HS-27A (cell line): ENCODE measurements around the gene PKHD1.

Experiments used
- DNase-seq: peaks from one replicate; pipeline ENCODE4 v3.0.0-alpha.2; 2012; ENCODE audit warnings: low read depth, missing footprints

The PKHD1 gene

DNA sequence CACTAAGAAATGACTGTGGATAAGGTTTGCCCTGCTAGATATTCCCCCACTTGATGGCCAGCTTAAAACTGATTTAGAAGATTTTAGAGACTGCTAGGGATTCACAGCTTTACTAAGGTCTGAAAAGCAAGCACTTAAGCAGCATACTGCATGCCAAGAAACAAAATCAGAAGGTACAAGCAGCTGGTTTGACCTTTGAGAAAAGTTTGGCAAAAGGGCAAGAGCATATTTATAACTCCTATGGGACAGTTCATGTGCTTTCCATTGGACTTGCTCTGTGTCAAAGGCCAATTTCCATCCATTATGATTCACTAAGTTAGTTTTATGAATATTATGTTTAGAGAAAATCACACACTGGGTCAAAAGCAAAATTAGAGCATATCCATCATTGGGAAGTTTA lies 402.8 kb downstream of the PKHD1 start:
- DNase-seq, result no peak

DNA sequence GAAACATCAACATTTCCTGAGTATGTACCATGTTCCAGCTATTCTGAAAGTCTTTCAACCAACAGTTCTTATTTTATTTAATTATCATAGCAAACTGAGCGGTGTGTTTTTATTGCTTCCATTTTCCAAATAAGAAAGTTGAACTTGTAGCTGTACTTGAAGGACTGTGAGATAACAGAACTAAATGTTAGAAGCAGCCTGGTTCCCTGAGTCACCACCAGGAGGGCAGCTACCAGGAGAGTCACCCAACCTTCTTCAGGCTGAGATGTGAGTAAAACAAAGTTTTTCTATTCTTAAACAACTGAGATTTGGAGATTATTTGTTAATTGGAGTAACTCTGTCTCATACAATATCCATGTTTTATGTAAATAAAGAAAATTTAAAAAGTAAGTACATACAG lies 403.4 kb downstream of the PKHD1 start:
- DNase-seq, result no peak

DNA sequence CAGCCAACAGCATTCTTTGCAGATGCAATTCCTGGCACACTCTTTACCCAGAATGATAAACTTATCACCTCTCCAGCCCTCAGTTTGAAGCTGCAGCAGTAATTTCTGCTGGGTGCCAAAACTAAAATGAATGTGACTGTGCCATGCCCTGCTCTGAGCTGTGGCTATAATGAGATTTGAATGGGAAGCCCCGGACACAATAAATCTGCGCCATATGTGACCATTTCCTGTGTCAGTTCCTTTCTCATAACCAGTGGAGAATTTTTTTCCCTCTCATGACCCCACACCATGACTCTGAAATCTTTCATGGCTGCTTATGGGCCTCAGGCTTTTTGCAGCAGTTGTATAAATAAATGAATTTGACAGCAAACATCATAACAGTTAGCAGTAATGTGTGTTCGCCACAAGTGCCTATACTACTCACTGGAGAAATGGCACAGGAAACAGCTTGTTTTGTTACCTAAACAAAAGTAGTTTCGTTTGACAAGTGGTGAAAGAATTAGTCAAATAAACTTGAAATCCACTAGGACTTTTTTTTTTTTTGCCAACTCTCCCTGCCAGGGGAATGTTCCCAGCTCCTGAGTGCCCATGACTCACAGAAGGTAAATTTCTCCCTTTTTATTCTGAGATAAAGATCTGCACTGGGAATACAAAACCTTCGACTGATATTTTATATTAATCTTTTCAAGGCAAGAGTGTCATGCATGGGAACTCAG lies 408.4 kb downstream of the PKHD1 start:
- DNase-seq, result no peak

DNA sequence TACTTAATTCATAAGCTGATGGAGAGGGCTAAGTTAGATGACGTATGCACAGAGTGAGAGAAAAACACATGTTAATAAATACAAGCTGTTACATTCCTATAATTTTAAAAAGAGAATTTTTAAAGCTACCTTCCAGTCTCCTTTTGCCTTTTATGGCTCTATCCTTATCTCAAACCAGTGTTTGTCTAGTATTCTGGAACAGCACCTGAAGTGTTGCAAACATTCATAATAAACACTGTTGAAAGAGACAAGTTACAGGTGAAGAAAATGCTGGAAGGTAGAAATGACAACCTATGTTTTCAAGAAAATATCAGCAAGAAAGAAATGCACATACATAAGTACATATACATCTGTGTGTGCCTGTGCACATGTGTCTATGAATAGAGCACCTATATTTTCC lies 409.1 kb downstream of the PKHD1 start:
- no peak for DNase-seq

DNA sequence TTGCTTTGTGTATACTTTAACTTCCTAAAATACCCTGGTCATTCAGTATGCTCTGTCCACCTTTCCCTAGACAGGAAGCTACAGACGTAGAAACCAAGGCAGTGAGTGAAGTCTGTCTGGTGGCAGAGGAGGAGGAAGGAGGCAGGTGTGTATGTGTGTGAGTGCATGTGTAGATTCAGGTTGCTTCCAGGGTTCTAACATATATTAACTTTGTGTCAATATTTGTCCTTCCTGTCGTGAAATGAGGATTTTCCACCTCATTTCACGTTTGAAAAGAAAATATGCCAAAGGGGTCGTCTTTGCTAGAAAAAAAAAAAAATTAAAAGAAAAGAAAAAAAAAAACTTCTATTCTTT lies 411.5 kb downstream of the PKHD1 start:
- no peak for DNase-seq

DNA sequence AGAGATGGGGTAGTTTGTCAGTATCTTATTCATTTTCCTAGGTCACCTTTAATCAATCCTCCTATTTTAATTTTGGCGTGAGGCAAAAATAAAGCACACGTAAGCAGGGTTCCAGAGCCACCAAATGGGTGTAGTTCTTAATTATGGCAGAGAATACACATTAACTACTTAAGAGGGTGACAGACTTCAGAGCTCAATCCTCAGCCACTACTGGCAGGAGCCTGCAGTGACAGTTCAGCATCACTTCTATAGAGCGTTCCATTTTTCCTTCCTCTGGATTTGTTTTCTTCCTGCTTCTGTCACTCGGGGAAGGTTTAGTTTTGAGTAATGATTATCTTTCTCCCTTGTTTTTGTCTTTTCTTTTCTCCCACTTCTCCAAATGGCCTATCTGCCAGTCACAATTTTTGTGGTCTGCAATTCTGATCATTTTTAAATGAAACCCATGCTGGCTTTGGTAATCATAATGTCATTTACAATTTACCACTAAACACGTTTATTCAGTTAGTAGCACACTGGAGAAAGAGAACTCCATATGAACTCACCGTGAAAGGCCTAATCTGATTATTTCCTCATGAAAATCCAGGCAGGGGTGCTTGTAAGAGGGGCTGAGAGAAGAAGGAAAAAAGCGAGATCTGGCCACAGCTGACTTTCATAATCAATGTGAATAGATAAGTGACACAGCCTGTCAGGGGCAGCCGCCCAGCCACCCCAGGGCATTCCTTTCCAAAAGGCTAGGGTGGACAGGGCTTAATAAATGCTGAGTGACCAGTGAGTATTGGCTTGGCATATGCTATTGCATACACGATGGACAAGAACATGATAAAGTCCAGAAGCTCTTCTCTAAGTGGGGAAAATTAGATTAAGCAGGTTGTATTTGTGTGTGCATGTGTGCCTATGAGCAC lies 412.1 kb downstream of the PKHD1 start:
- no peak for DNase-seq

DNA sequence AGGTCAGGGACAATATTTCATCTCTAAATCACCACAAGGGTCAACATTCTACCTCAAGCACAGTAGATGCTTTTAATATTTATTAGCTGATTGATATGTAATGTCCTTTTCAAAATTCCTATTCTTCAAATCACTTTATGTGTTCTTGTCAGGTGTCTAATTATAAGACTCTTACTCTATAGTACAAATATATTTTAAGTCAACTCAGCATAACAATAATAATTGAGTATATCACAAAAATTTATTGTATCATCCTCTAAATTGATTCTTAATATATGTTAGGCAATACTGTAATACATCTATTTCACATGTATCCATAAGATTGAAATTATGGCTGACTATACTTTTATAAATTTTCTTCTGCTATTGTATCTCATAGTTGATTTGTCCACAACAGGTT lies 423.9 kb downstream of the PKHD1 start:
- no peak for DNase-seq

DNA sequence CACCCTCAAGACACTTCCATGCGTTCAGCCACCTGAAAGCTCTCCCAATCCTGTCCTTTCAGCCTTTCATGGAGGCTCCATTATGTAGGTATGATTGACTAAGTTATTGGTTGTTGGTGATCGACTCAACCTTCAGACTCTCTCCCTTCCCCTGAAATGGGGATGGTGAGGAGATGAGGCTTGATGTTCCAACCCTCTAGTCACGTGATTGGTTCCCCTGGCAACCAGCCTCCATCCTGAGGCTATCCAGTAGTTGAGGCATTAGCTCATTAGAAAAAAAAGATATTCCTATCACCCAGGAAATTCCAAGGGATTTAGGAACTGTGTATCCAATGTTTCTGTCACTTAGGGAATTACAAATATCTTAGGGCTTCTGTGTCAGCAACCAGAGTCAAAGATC lies 426.6 kb downstream of the PKHD1 start:
- no peak for DNase-seq

DNA sequence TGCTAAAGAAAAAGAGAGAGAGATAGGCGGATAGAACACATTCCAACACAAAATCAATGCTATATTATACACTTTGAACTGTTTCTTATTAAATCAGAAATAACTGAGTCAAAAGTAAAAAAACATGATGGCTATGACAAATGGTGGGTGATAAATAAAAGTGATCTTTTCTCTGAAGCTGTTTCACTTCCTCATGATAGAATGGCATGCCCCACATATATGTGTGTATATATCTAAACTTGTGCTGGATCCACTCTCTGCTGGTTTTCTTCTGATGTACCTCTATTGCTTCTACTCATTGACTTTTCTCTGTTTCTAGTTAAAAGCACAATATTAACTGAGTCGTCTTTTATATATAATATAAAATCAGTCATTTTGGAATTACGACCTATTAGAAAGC lies 429.9 kb downstream of the PKHD1 start:
- DNase-seq, result no peak

DNA sequence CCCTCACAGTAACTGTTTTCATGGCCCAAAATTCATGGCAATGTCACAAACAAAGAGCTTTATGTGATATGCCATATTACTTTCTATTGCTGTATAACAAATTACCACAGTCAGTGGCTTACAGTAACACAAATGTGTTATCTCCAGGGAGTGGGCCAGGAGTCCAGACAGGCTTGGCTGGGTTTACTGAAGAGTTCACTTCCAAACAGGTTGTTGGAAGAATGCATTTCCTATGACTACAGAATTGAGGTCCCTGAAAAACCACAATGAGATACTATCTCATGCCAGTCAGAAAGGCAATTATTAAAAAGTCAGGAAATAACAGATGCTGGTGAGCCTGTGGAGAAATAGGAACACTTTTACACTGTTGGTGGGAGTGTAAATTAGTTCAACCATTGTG lies 431.9 kb downstream of the PKHD1 start:
- no peak for DNase-seq

DNA sequence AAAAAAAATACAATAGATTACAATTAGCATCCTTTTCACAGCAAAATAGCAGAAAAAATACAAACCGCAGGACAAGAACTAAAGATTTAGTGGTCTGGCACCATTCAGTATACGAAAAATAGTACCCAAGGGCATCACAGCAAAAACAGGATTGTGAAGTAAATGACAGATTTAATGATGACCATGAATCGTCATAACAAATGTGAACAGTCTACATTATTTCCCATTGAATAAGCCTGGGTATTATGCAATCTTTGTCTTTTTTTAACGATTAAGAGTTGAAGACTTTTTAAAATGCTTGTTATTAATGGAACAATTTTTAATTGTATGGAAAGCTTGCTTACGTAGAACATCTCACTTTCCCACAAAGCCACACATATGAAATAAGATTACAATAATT lies 432.8 kb downstream of the PKHD1 start:
- DNase-seq, result no peak

DNA sequence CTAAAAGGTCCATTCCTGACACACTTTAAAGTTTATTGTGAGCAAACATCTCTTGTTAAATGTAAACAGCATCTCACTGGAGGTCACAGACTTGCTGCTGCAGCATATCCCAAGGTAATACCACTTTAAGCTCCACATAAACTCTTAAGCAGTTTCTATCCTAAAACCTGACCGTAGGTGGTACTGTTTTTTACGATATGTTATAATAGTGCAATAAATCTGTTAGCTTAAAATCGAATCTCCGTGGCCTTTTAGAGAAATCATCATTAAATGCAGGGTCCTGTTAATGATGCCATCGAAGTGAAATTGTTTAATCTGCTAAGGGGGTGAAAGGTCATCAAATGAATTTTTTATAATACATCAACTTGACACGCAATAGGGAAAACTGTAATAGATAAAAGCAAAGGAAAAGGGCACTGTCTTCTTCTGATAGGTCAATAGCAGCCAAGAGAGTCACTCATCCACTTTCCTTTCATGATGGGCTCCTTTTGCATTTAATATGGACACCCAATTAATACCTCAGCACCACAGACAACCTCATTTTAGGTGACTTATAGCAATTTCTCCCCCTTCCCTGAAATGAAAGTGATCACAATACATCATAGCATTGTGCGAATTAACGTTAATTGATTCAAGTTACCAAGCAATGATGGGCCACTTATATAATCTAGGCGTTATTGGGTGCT lies 436.1 kb downstream of the PKHD1 start:
- no peak for DNase-seq

DNA sequence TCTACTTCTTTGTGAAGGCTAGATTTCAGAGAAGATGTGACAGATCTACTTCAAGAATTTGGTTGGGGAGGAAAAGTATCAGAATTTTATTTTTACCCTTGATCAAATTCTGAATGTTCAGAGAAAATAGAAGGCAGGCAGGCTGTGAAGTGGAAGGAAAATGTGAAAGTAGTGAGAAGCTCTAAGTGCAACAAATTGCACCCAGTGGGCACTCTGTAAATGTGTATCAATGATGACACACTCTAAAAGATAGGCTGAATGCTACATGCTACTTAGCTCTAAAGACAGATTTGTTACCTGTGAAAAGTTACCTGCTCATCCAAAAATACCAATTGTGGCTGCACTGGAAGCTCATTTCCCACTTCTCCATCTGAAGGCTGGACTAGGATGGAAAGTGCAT lies 438.6 kb downstream of the PKHD1 start:
- DNase-seq, result no peak

DNA sequence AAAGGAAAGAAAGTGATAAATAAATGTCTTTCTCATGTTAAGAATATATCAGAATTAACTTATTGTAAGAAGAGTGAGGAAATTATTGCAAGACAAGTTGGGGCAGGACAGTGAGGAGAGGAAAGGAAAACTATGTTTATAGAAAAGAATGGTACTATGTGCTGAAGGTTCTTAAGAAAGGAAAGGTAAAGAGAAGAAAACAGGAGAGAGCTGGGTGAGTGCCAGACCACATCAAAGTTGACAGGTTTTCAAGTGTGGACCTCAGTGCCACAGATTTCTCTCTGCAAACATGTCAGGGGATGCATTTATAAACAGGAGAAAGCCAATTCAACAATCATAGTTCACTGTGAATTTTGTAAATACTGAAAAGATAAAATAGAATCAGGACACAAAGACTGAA lies 439.2 kb downstream of the PKHD1 start:
- no peak for DNase-seq

DNA sequence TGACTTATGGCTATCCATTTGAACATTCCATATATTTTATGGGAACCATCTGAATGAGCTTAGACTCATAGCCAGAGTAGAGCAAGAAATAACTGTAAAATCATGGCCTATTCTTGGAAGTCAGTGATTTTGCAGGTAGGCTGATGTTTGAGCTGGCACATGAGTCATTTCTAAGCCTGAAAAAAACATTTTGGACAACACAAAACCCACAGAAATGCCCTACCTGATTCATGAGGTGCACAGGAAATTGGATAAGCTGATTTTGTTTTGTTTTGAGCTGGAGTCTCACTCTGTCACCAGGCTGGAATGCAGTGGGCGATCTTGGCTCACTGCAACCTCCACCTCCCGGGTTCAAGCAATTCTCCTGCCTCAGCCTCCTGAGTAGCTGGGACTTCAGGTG lies 443.0 kb downstream of the PKHD1 start:
- DNase-seq, result no peak

DNA sequence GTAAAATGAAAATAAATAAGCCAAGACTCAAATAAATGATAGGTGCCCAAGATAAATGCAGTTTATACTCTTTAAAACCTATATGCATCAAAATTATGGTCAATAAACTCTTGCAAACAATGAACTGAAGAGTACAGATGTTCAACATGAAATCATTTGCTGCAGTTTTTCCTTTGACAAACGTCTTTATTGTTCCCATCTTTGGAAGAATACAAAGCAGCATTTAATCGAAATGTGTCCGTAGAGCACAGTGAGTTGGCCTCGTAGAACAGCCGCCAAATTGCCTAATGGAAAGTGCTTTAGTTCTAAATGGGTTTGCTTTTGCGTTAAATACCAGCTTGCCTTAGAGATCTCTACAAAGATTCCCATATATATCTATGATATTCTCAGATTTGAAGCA lies 447.4 kb downstream of the PKHD1 start:
- no peak for DNase-seq

DNA sequence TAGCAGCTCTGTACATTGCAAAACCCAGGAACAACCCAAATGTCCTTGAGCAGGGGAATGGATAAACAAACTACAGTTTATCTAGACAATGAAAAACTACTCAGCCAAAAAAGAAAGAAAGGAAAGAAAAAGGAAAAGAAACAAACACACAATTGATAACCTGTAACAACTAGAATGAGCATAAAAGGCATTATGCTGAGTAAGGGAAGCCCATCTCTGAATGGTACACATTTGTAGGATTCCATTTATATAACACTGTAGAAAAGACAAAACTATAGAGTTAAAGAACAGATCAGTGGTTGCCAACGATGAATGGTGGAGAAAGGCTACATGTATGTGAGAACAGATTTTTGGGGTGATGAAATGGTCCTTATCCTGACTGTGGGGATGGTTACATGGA lies 454.0 kb downstream of the PKHD1 start:
- no peak for DNase-seq

DNA sequence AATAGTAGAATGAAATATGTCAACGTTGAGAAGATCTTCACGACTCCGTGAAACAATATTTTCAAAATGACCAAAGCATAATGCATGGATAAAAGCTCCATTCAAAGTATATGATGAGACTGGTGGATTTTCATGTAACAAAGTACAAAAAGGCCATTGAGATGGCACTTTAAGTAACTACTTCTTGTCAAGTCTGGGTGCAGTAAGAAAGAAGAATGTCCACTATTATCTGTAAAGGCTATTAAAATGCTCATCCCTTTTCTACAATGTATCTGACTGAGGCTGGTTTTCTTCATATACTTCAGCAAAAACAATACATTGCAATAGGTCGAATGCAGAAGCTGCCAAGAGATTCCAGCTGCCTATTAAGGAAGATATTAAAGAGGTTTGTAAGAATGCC lies 457.4 kb downstream of the PKHD1 start:
- no peak for DNase-seq

DNA sequence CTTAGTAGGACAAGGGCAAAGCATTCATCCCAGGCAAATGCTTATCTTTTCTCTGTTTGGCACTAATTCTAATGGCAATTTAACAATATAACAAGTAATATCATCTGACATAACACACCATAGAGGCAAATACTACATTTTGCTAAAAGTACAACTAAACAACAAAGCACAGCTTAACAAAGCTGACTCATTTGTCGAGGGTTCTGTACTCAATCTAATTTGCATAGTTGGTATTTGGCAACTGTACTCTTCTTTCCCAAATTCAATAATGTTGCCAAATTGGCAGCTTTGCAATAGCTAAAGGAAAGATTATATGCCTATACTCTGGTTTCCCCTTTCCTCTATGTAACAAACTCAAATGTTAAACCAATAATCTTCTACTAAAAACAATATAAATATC lies 461.0 kb downstream of the PKHD1 start:
- DNase-seq, result no peak

DNA sequence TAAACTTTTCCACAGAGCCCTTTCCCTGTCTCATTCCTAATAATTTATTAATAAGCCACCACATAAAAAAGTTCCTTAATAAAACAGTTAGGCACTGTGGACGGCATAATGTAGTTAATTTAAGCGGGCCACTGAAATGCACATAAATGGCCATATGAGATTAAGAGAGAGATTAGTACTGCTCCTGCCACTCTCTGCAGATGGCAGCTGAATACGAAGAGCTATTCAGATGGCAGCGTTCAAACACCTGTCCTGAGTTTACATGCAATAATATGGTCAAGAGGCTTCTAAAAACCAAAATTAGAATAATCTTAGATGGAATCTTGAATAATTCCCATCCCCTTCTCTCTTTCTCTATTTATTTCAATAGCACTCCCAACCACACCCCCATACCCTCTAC lies 461.8 kb downstream of the PKHD1 start:
- DNase-seq, result no peak

DNA sequence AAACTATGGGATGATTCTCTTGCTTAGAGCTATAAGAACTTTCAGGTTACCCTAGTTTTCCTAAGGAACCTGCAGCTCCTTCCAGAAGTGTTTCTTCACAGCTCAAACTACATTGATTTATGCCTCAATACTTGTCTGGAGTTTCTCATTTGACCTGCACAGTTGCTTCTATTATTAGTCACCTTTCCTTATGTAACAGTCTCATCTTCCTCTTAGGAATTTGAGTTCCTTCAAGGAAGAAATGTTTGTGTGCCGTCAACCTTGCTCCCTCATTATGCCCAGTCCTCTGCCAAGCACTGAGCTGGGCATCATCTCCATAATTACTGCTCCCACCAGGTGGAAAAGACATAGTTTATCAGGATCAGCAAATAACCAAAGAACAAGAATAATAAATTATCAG lies 466.4 kb downstream of the PKHD1 start:
- no peak for DNase-seq

DNA sequence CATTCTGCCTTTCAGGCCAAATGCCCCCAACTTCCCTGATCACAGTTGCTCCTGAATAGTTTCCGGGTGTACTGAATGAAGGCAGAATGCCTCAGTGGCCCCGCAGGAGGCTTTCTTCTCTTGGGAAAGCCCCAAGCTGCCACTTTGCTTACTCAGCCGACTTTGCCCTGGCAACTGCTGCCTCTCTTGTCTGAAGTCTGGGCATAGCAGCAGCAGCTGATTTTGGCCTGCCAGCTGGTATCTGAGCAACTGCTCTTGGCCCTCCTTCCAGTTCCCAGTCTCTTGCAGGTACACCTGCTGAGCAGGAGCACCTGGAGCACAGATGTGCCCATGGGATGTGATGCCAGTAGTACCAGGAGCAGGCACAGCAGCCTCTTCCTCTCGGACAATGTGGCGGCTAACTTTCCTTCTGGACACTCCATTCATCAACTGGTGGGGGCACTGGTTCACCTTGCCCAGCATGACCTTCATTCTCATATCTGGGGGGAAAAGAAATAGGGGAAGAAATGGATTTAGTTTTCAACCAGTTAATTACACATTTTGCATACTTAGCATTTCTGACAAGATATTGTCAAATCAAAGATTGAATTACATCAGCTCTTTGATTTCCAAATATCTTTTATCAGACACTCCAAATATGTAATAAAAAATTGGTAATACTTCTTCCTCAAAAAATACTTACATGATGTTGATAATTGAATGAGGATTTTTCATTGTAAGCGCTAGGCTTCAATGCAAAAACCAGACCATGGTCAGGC lies 468.2 kb downstream of the PKHD1 start:
- DNase-seq, result no peak
